ENCODE data around the gene SAE1. TPM values are rescaled to one million over a fixed set of nuclear protein-coding genes. Genes with fewer than 3 reads are reported as not detected.

Gene SAE1
- total RNA-seq, 1 experiment from 2014 or later = 140 TPM

DNA sequence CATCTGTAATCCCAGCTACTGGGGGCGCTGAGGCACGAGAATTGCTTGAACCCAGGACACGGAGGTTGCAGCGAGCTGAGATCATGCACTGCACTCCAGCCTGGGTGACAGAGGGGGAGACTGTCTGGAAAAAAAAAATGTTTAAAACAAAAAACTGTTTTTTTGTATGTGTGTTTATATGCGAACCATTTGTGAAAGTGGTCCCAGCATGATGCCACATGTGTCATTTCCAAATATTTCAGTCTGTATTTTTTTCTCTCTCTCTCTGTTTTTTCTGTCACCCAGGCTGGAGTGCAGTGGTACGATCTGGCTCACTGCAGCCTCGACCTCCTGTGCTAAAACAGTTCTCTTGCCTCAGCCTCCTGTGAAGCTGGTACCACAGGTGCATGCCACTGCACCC is 37.4 kb downstream of the SAE1 start:
- Histone ChIP-seq H3K36me3 (ENCODE audit: control insufficient read depth, insufficient read depth, low read length) (no peaks in the 10 kb centered on the region; the same call in 1 of the 2 replicates), H3K9me3 (ENCODE audit: control insufficient read depth, insufficient read depth, low read depth, low read length) (no peaks in the 10 kb centered on the region), H3K27ac (ENCODE audit: low read length) (no peak overlapping the region), H3K4me3 (ENCODE audit: low read depth in 2 of 2, low read length in 2 of 2) (no peak overlapping the region), H3K27me3 (ENCODE audit: control insufficient read depth, insufficient read depth, low read length) (no peaks in the 10 kb centered on the region), H3K4me1 (ENCODE audit: control insufficient read depth, insufficient read depth, low read length) (no peaks in the 10 kb centered on the region)
- intact Hi-C loops (cut with micrococcal nuclease; ENCODE audit: unreplicated experiment) (no loop called here), in situ Hi-C loops (cut with HindIII; ENCODE audit: low pct_unique_long_range_greater_than_20kb, low sequenced_read_pairs) (no loop called here)
- BruUV-seq (replicated peaks) = no TSS peak
- DNase-seq (ENCODE audit: low read depth, low spot score) (no peak), ATAC-seq (no peak)
- ChIA-PET CTCF (no interaction called here), POLR2A (no interaction called here)
- TF ChIP-seq, protein P1, sequence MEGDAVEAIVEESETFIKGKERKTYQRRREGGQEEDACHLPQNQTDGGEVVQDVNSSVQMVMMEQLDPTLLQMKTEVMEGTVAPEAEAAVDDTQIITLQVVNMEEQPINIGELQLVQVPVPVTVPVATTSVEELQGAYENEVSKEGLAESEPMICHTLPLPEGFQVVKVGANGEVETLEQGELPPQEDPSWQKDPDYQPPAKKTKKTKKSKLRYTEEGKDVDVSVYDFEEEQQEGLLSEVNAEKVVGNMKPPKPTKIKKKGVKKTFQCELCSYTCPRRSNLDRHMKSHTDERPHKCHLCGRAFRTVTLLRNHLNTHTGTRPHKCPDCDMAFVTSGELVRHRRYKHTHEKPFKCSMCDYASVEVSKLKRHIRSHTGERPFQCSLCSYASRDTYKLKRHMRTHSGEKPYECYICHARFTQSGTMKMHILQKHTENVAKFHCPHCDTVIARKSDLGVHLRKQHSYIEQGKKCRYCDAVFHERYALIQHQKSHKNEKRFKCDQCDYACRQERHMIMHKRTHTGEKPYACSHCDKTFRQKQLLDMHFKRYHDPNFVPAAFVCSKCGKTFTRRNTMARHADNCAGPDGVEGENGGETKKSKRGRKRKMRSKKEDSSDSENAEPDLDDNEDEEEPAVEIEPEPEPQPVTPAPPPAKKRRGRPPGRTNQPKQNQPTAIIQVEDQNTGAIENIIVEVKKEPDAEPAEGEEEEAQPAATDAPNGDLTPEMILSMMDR (IDR thresholded peaks at IDR 0.05) = no peak
- TF ChIP-seq TCF7L2 (IDR thresholded peaks at IDR 0.05; ENCODE audit: low read depth, low read length) (no peak), POLR2AphosphoS5 (IDR thresholded peaks at IDR 0.05; ENCODE audit: low read depth, low read length) (no peak), SIN3A (IDR thresholded peaks at IDR 0.05; ENCODE audit: borderline replicate concordance, insufficient read depth, low read depth, low read length) (no peak)
- TF ChIP-seq, protein P2, sequence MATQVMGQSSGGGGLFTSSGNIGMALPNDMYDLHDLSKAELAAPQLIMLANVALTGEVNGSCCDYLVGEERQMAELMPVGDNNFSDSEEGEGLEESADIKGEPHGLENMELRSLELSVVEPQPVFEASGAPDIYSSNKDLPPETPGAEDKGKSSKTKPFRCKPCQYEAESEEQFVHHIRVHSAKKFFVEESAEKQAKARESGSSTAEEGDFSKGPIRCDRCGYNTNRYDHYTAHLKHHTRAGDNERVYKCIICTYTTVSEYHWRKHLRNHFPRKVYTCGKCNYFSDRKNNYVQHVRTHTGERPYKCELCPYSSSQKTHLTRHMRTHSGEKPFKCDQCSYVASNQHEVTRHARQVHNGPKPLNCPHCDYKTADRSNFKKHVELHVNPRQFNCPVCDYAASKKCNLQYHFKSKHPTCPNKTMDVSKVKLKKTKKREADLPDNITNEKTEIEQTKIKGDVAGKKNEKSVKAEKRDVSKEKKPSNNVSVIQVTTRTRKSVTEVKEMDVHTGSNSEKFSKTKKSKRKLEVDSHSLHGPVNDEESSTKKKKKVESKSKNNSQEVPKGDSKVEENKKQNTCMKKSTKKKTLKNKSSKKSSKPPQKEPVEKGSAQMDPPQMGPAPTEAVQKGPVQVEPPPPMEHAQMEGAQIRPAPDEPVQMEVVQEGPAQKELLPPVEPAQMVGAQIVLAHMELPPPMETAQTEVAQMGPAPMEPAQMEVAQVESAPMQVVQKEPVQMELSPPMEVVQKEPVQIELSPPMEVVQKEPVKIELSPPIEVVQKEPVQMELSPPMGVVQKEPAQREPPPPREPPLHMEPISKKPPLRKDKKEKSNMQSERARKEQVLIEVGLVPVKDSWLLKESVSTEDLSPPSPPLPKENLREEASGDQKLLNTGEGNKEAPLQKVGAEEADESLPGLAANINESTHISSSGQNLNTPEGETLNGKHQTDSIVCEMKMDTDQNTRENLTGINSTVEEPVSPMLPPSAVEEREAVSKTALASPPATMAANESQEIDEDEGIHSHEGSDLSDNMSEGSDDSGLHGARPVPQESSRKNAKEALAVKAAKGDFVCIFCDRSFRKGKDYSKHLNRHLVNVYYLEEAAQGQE (IDR thresholded peaks at IDR 0.05; ENCODE audit: insufficient read depth in 1 of 2, low read depth in 2 of 2, low read length in 1 of 2) = no peak

DNA sequence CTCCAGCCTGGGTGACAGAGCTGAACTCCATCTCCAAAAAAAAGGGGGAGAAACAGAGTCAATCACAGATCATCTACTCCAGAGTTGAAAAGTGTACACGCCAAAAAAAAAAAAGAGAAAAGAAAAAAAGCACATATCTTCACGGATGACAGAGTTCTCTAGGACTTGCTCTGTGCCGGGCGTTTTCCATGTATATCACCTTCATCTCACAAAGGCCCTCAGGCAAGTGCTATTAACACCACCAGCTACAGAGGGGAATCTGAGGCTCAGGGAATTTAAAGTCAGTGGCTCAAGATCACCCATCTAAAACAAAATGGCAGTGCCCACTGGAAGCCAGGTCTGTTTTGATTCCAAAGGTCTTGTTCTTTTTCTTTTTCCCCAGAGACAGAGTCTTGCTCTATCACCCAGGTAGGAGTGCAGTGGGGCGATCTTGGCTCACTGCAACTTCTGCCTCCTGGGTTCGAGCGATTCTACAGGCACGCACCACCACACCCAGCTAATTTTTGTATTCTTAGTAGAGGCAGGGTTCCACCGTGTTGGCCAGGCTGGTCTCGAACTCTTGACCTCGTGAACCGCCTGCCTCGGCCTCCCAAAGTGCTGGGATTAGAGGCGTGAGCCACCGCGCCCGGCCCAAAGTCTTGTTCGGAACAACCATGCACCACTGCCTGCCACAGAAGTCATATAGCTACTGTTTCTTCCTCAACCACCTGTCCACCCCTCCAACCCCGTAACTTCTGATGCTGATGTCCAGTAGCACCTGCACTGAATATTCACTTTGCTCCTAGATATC is 42.2 kb downstream of the SAE1 start:
- DNase-seq (ENCODE audit: low read depth, low spot score) (no peak), ATAC-seq (no peak)
- no peaks in the 10 kb centered on the region for H3K9me3 ChIP-seq (ENCODE audit: control insufficient read depth, insufficient read depth, low read depth, low read length)
- no peak overlapping the region for H3K4me3 ChIP-seq (ENCODE audit: low read depth in 2 of 2, low read length in 2 of 2)
- ChIA-PET POLR2A (interaction anchor here (0.6 kb wide), 1 partner anchor 50 kb away, joined by 7 read pairs; no protein-coding TSS in a partner anchor), CTCF (no interaction called here)
- in situ Hi-C loops (cut with HindIII; ENCODE audit: low pct_unique_long_range_greater_than_20kb, low sequenced_read_pairs) (no loop called here), intact Hi-C loops (cut with micrococcal nuclease; ENCODE audit: unreplicated experiment) (no loop called here)
- no peaks in the 10 kb centered on the region for H3K4me1 ChIP-seq (ENCODE audit: control insufficient read depth, insufficient read depth, low read length)
- H3K27ac ChIP-seq (ENCODE audit: low read length) = no peak overlapping the region
- TSS peak; percentile 28 for BruUV-seq (replicated peaks)
- no peaks in the 10 kb centered on the region for H3K27me3 ChIP-seq (ENCODE audit: control insufficient read depth, insufficient read depth, low read length)
- TF ChIP-seq SIN3A (IDR thresholded peaks at IDR 0.05; ENCODE audit: borderline replicate concordance, insufficient read depth, low read depth, low read length) (no peak), TCF7L2 (IDR thresholded peaks at IDR 0.05; ENCODE audit: low read depth, low read length) (no peak)
- TF ChIP-seq, protein P2 (IDR thresholded peaks at IDR 0.05; ENCODE audit: insufficient read depth in 1 of 2, low read depth in 2 of 2, low read length in 1 of 2) = no peak
- H3K36me3 ChIP-seq (ENCODE audit: control insufficient read depth, insufficient read depth, low read length) = peaks cover 9% of the 10 kb centered on the region

All from Panc1 (cell line).